Kidney epithelial cell (primary cell): ENCODE results near the gene MAZ. TPM values are rescaled to one million over a fixed set of nuclear protein-coding genes. Genes with fewer than 3 reads are reported as not detected.
A peak's percentile ranks its signal among the peaks of the same experiment; 100 is the strongest.
"Not testable (repeated sequence)": the region's sequence is repeated elsewhere in the genome, so short reads cannot be mapped to it uniquely, and the experiment has no call there.

ENCODE experiments used
- DNase-seq: peaks from one replicate; pipeline ENCODE4 v3.0.0-alpha.2; 2010; ENCODE audit warnings: low read depth
- H3K27me3 ChIP-seq: 2 replicates; pipeline ENCODE4 v1.6.0; 2011; ENCODE audit warnings: low read length; ENCODE audit not compliant: control insufficient read depth, insufficient read depth
- H3K36me3 ChIP-seq: 2 replicates; pipeline ENCODE4 v1.5.1; 2011; ENCODE audit warnings: low read length; ENCODE audit not compliant: control insufficient read depth, insufficient read depth
- H3K4me3 ChIP-seq: 2 replicates; pipeline ENCODE4 v1.5.1; 2011; ENCODE audit warnings: low read depth, mild to moderate bottlenecking, control low read depth, low read length
- CTCF ChIP-seq: IDR thresholded peaks from 2 replicates; pipeline ENCODE4 v1.5.1; 2011; ENCODE audit warnings: mild to moderate bottlenecking, moderate library complexity, low read length, control low read depth, inconsistent platforms; ENCODE audit not compliant: insufficient read depth, poor library complexity, severe bottlenecking
- total RNA-seq: library from RNA; depleted of rRNA; stranded (reverse); fragments of >200 nt; gene quantifications from 2 replicates; pipeline ENCODE4 v1.2.3, GENCODE V29; 2015

MAZ gene
- total RNA-seq, 1 donor from 2014 or later: 164 TPM

- Histone ChIP-seq H3K4me3 (no peak overlapping the region), H3K27me3 (no peaks in the 10 kb centered on the region), H3K36me3 (no peaks in the 10 kb centered on the region)
- TF ChIP-seq CTCF: no peak
- DNase-seq: peak; percentile 51
Observed at GRCh38 chr16:29824589-29825144, 18.3 kb downstream of the MAZ start.

- Histone ChIP-seq H3K4me3 (no peak overlapping the region), H3K36me3 (no peaks in the 10 kb centered on the region), H3K27me3 (no peaks in the 10 kb centered on the region)
- DNase-seq: no peak
- no peak for TF ChIP-seq CTCF
Observed at GRCh38 chr16:29825145-29826044, 19.1 kb downstream of the MAZ start.

- no peak for DNase-seq
- TF ChIP-seq CTCF: no peak
- Histone ChIP-seq H3K36me3 (peaks cover 2% of the 10 kb centered on the region), H3K4me3 (no peak overlapping the region), H3K27me3 (no peaks in the 10 kb centered on the region)
Observed at GRCh38 chr16:29826342-29826695, 20.0 kb downstream of the MAZ start.

- DNase-seq: no peak
- no peak for TF ChIP-seq CTCF
- H3K27me3 ChIP-seq: no peaks in the 10 kb centered on the region
- H3K4me3 ChIP-seq: no peak overlapping the region
- H3K36me3 ChIP-seq: peaks cover 4% of the 10 kb centered on the region
Observed at GRCh38 chr16:29830774-29831173, 24.4 kb downstream of the MAZ start.

- Histone ChIP-seq H3K36me3 (peaks cover 4% of the 10 kb centered on the region), H3K27me3 (no peaks in the 10 kb centered on the region), H3K4me3 (no peak overlapping the region)
- no peak for TF ChIP-seq CTCF
- DNase-seq: no peak
Observed at GRCh38 chr16:29831490-29831889, 25.2 kb downstream of the MAZ start.

GRCh38 chr16:29833219-29833618 lies 26.9 kb downstream of the MAZ start:
- H3K36me3 ChIP-seq, H3K4me3 ChIP-seq, H3K27me3 ChIP-seq, DNase-seq: not testable (repeated sequence)
